Activated CD4-positive, alpha-beta T cell treated with anti-CD3 and anti-CD28 coated beads for 24 hours (primary cell): ENCODE measurements around the gene CASTOR2.
"Not testable (repeated sequence)": the region's sequence is repeated elsewhere in the genome, so short reads cannot be mapped to it uniquely, and the experiment has no call there.

Experiments used
- DNase-seq, 2 donors: peaks; one replicate each; pipeline ENCODE4 v3.0.0-alpha.2; 2020; ENCODE audit warnings: low read depth in 2 of 2

The CASTOR2 gene

DNA sequence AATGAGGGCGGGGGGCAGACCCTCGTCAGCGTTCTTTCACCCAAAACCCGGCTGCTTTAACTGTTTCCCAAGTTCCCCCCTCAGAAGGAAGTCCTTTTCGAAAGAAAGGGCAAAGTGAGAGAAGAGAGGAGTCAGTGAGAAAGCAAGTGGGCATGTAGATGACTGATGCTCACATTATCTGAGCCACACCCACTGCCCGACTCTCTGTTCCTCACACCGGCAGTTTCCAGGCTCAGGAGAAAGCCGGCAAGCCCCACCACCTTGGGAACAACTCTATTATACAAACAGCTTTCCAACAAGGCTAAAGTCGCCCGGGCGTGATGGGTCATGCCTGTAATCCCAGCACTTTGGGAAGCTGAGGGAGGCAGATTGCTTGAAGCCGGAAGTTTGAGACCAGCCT is 86.0 kb downstream of the CASTOR2 start:
- DNase-seq: no peak

- no peak for DNase-seq
These were observed 90.2 kb downstream of the CASTOR2 start for GRCh38 chr7:75054744-75055143.

DNA sequence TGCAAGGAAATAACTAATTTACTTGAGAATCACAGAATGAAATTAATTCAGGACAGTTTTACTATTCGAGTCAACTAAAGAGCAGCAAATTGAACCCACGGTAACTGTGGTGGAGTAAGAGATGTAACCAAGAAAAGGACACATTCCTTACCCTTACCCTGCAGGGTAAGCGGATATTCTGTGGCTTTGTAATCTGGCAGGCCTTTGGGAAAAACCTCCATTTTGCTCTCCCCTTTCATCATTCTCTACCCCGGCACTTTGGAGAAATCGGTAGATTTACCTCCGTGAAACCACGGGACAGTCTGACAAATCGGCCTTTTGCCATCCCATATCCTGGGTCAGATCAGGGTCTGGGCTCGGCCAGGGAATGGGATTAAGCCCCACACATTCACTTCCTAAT is 90.7 kb downstream of the CASTOR2 start:
- DNase-seq: no peak

- no peak for DNase-seq
These were observed 91.6 kb downstream of the CASTOR2 start for GRCh38 chr7:75055830-75056772.

GRCh38 chr7:75058406-75058805 is 93.9 kb downstream of the CASTOR2 start:
- DNase-seq: no peak

GRCh38 chr7:75064291-75064690 is 99.8 kb downstream of the CASTOR2 start:
- DNase-seq: no peak

GRCh38 chr7:75064801-75065200 is 100.3 kb downstream of the CASTOR2 start:
- DNase-seq: no peak

GRCh38 chr7:75066521-75066920 is 102.0 kb downstream of the CASTOR2 start:
- no peak for DNase-seq

DNA sequence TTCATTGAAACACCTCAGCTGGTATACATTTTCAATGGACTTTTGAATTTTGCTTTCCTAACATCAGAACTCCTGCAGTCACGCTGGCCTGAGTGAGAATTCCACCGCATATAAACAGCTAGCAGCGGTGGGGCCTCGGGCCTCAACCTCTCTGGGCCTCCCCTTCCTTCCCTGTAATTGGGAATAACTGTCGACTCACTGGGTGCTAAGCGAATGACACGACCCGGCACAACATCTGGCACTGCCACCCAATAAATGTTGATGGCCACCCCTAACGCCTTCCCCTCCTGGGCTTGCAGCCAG is 108.4 kb downstream of the CASTOR2 start:
- no peak for DNase-seq

DNA sequence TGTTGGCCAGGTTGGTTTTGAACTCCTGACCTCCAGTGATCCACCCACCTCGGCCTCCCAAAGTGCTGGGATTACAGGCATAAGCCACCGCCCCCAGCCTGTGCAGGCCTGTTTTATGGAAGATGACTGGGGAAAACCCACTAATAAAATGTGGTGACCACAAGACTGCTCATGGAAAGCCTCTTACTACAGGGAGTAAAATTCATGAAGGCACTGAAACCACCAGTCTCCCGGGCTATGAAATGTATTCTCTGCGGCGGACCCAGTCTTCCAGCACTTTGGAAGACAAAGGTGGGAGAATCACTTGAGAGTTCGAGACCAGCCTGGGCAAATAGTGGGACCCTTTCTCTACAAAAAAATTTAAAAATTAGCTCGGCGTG is 109.7 kb downstream of the CASTOR2 start:
- DNase-seq: not testable (repeated sequence)
